ENCODE data around the gene CBX7. TPM values are rescaled to one million over a fixed set of nuclear protein-coding genes. Genes with fewer than 3 reads are reported as not detected.

CBX7 gene
- total RNA-seq, 2 experiments from 2014 or later = 11.9 to 19.6 TPM

DNA sequence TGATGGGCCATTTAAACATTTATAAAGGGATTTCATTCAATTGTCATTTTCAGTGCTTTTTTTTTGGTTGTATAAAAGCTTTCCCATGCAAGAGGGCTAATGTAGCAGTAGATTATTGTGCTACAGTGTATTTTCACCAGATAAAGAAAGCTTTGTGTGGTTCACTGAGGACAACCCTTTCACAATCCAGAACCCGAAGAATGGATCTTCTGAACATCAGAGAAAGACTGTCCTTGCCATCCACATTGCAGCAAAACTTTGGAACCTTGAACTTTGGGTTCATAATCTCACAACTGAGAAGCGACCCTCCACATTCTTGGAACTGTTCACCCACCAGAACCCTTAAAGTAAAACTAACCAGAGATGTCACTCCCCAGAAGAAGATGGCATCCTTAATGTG lies 46.2 kb downstream of the CBX7 start:
- CTCF ChIA-PET (ENCODE audit: unreplicated experiment) = no interaction called here
- no TSS peak for BruUV-seq (replicated peaks)
- DNase-seq (ENCODE audit: low spot score) = no peak
- Histone ChIP-seq H3K79me2 (ENCODE audit: insufficient read depth, low read depth, low read length) (no peaks in the 10 kb centered on the region), H3K4me3 (ENCODE audit: low read depth, low read length, poor library complexity, severe bottlenecking) (no peak overlapping the region), H3K4me2 (ENCODE audit: low read length) (no peak overlapping the region), H4K20me1 (ENCODE audit: insufficient read depth, low read length) (no peaks in the 10 kb centered on the region), H2AFZ (ENCODE audit: low read length) (no peak overlapping the region), H3K9me2 (ENCODE audit: insufficient read depth, low read length) (no peaks in the 10 kb centered on the region), H3K27ac (ENCODE audit: low read depth, low read length, poor library complexity, severe bottlenecking) (no peak overlapping the region), H3K4me1 (ENCODE audit: insufficient read depth, low read length, poor library complexity, severe bottlenecking) (peaks cover 14% of the 10 kb centered on the region), H3K36me3 (ENCODE audit: insufficient read depth, low read length) (no peaks in the 10 kb centered on the region), H3K9me3 (ENCODE audit: low read length) (no peaks in the 10 kb centered on the region)
- TF ChIP-seq, protein P1, sequence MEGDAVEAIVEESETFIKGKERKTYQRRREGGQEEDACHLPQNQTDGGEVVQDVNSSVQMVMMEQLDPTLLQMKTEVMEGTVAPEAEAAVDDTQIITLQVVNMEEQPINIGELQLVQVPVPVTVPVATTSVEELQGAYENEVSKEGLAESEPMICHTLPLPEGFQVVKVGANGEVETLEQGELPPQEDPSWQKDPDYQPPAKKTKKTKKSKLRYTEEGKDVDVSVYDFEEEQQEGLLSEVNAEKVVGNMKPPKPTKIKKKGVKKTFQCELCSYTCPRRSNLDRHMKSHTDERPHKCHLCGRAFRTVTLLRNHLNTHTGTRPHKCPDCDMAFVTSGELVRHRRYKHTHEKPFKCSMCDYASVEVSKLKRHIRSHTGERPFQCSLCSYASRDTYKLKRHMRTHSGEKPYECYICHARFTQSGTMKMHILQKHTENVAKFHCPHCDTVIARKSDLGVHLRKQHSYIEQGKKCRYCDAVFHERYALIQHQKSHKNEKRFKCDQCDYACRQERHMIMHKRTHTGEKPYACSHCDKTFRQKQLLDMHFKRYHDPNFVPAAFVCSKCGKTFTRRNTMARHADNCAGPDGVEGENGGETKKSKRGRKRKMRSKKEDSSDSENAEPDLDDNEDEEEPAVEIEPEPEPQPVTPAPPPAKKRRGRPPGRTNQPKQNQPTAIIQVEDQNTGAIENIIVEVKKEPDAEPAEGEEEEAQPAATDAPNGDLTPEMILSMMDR (conservative IDR thresholded peaks at IDR 0.05; ENCODE audit: low read length) = no peak
- POLR2A ChIA-PET = no interaction called here
- intact Hi-C loops (cut with micrococcal nuclease; ENCODE audit: unreplicated experiment) = no loop called here

DNA sequence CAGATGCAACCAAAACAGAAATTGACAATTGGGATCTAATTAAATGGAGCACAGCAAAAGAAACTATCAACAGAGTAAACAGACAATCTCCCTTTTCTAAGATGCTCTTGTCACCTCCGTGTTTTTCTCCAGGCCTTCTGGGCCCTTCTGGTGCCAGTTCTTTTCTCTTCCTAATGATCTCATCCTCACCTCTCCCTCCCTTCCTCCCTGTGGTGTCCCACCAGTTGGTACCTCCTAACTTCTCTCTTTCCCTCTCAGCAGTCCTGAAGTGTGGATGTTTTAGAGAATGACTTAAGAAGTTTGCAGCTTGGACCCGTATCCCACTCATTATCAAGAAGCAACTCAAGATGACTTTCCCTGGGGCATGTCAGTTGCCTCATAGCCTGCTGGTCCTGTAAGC lies 49.0 kb downstream of the CBX7 start:
- Histone ChIP-seq H4K20me1 (ENCODE audit: insufficient read depth, low read length) (no peaks in the 10 kb centered on the region), H3K36me3 (ENCODE audit: insufficient read depth, low read length) (no peaks in the 10 kb centered on the region), H3K27ac (ENCODE audit: low read depth, low read length, poor library complexity, severe bottlenecking) (no peak overlapping the region), H3K4me2 (ENCODE audit: low read length) (no peak overlapping the region), H2AFZ (ENCODE audit: low read length) (0 out of 2 replicates have a peak overlapping the region, but pooled peaks have one; percentile 1), H3K9me2 (ENCODE audit: insufficient read depth, low read length) (no peaks in the 10 kb centered on the region), H3K4me1 (ENCODE audit: insufficient read depth, low read length, poor library complexity, severe bottlenecking) (peaks cover 13% of the 10 kb centered on the region), H3K9me3 (ENCODE audit: low read length) (no peaks in the 10 kb centered on the region), H3K4me3 (ENCODE audit: low read depth, low read length, poor library complexity, severe bottlenecking) (no peak overlapping the region), H3K79me2 (ENCODE audit: insufficient read depth, low read depth, low read length) (no peaks in the 10 kb centered on the region)
- no TSS peak for BruUV-seq (replicated peaks)
- no peak for DNase-seq (ENCODE audit: low spot score)
- ChIA-PET POLR2A (no interaction called here), CTCF (ENCODE audit: unreplicated experiment) (no interaction called here)
- intact Hi-C loops (cut with micrococcal nuclease; ENCODE audit: unreplicated experiment) = no loop called here
- TF ChIP-seq, protein P1 (conservative IDR thresholded peaks at IDR 0.05; ENCODE audit: low read length) = no peak
- no peak for TF ChIP-seq EZH2phosphoT487 (IDR thresholded peaks at IDR 0.05; ENCODE audit: borderline replicate concordance, low read depth, low read length)

DNA sequence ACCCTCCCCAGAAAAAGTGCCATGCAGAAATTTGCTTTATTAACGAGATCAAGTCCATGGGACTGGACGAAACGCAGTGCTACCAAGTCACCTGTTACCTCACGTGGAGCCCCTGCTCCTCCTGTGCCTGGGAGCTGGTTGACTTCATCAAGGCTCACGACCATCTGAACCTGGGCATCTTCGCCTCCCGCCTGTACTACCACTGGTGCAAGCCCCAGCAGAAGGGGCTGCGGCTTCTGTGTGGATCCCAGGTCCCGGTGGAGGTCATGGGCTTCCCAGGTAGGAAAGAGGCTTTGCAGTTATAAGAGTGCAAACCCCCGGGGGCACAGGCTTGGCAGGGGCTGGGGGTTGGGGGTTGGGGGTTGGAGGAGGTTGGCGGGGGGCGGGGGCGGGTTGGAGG lies 51.3 kb downstream of the CBX7 start:
- Histone ChIP-seq H3K79me2 (ENCODE audit: insufficient read depth, low read depth, low read length) (no peaks in the 10 kb centered on the region), H3K4me3 (ENCODE audit: low read depth, low read length, poor library complexity, severe bottlenecking) (no peak overlapping the region), H3K36me3 (ENCODE audit: insufficient read depth, low read length) (no peaks in the 10 kb centered on the region), H3K4me2 (ENCODE audit: low read length) (no peak overlapping the region), H3K4me1 (ENCODE audit: insufficient read depth, low read length, poor library complexity, severe bottlenecking) (peaks cover 30% of the 10 kb centered on the region), H2AFZ (ENCODE audit: low read length) (no peak overlapping the region), H3K27ac (ENCODE audit: low read depth, low read length, poor library complexity, severe bottlenecking) (no peak overlapping the region), H3K9me2 (ENCODE audit: insufficient read depth, low read length) (no peaks in the 10 kb centered on the region), H4K20me1 (ENCODE audit: insufficient read depth, low read length) (no peaks in the 10 kb centered on the region), H3K9me3 (ENCODE audit: low read length) (no peaks in the 10 kb centered on the region)
- no TSS peak for BruUV-seq (replicated peaks)
- CTCF ChIA-PET (ENCODE audit: unreplicated experiment) = no interaction called here
- intact Hi-C loops (cut with micrococcal nuclease; ENCODE audit: unreplicated experiment) = no loop called here
- TF ChIP-seq EZH2phosphoT487 (IDR thresholded peaks at IDR 0.05; ENCODE audit: borderline replicate concordance, low read depth, low read length) = no peak
- TF ChIP-seq, protein P1 (conservative IDR thresholded peaks at IDR 0.05; ENCODE audit: low read length) = no peak
- no peak for DNase-seq (ENCODE audit: low spot score)
- POLR2A ChIA-PET = no interaction called here

Data from OCI-LY7 (cell line).